ENCODE data around the gene RINL.

The RINL gene

GRCh38 chr19:38917516-38917915 lies 39.4 kb upstream of the RINL start:
- H3K27me3 ChIP-seq (ENCODE audit: control insufficient read depth, insufficient read depth, low read length, poor library complexity, severe bottlenecking): no peaks in the 10 kb centered on the region
- no peak overlapping the region for H3K4me3 ChIP-seq (ENCODE audit: insufficient read depth, low read depth, low read length)
- H3K9me3 ChIP-seq (ENCODE audit: control insufficient read depth, low read length): no peaks in the 10 kb centered on the region
- no peaks in the 10 kb centered on the region for H3K4me1 ChIP-seq (ENCODE audit: control insufficient read depth, insufficient read depth, low read length)
- 94 to 95% methylated on average over 9 of the region's 9 CpGs for WGBS, 2 experiments
- no peak overlapping the region for H3K27ac ChIP-seq (ENCODE audit: insufficient read depth, low read depth, low read length, poor library complexity, severe bottlenecking)
- no peaks in the 10 kb centered on the region for H3K36me3 ChIP-seq (ENCODE audit: control insufficient read depth, insufficient read depth, low read length)

GRCh38 chr19:38915329-38916321 lies 37.5 kb upstream of the RINL start:
- Histone ChIP-seq H3K4me1 (ENCODE audit: control insufficient read depth, insufficient read depth, low read length) (no peaks in the 10 kb centered on the region), H3K4me3 (ENCODE audit: insufficient read depth, low read depth, low read length) (no peak overlapping the region), H3K9me3 (ENCODE audit: control insufficient read depth, low read length) (no peaks in the 10 kb centered on the region), H3K27ac (ENCODE audit: insufficient read depth, low read depth, low read length, poor library complexity, severe bottlenecking) (no peak overlapping the region), H3K36me3 (ENCODE audit: control insufficient read depth, insufficient read depth, low read length) (no peaks in the 10 kb centered on the region), H3K27me3 (ENCODE audit: control insufficient read depth, insufficient read depth, low read length, poor library complexity, severe bottlenecking) (peaks cover 4% of the 10 kb centered on the region)
- WGBS, 2 experiments: 96% methylated on average over 44 of the region's 44 CpGs

GRCh38 chr19:38913958-38914357 lies 35.9 kb upstream of the RINL start:
- Histone ChIP-seq H3K4me1 (ENCODE audit: control insufficient read depth, insufficient read depth, low read length) (no peaks in the 10 kb centered on the region), H3K36me3 (ENCODE audit: control insufficient read depth, insufficient read depth, low read length) (no peaks in the 10 kb centered on the region), H3K9me3 (ENCODE audit: control insufficient read depth, low read length) (no peaks in the 10 kb centered on the region), H3K27me3 (ENCODE audit: control insufficient read depth, insufficient read depth, low read length, poor library complexity, severe bottlenecking) (peaks cover 4% of the 10 kb centered on the region), H3K4me3 (ENCODE audit: insufficient read depth, low read depth, low read length) (no peak overlapping the region), H3K27ac (ENCODE audit: insufficient read depth, low read depth, low read length, poor library complexity, severe bottlenecking) (no peak overlapping the region)
- WGBS, 2 experiments: 94% methylated on average over 8 of the region's 8 CpGs

GRCh38 chr19:38912600-38913514 lies 34.8 kb upstream of the RINL start:
- Histone ChIP-seq H3K27ac (ENCODE audit: insufficient read depth, low read depth, low read length, poor library complexity, severe bottlenecking) (no peak overlapping the region), H3K4me1 (ENCODE audit: control insufficient read depth, insufficient read depth, low read length) (no peaks in the 10 kb centered on the region)
- WGBS, 2 experiments: 87 to 88% methylated on average over 12 of the region's 12 CpGs

GRCh38 chr19:38911388-38912001 lies 33.4 kb upstream of the RINL start:
- H3K27me3 ChIP-seq (ENCODE audit: control insufficient read depth, insufficient read depth, low read length, poor library complexity, severe bottlenecking): peaks cover 4% of the 10 kb centered on the region
- no peaks in the 10 kb centered on the region for H3K36me3 ChIP-seq (ENCODE audit: control insufficient read depth, insufficient read depth, low read length)
- H3K27ac ChIP-seq (ENCODE audit: insufficient read depth, low read depth, low read length, poor library complexity, severe bottlenecking): no peak overlapping the region
- no peaks in the 10 kb centered on the region for H3K9me3 ChIP-seq (ENCODE audit: control insufficient read depth, low read length)
- WGBS, 2 experiments: 83 to 89% methylated on average over 16 of the region's 16 CpGs
- no peak overlapping the region for H3K4me3 ChIP-seq (ENCODE audit: insufficient read depth, low read depth, low read length)
- no peaks in the 10 kb centered on the region for H3K4me1 ChIP-seq (ENCODE audit: control insufficient read depth, insufficient read depth, low read length)

More at GRCh38 chr19:38912600-38913514, 34.8 kb upstream of the RINL start:
- Histone ChIP-seq H3K36me3 (ENCODE audit: control insufficient read depth, insufficient read depth, low read length) (no peaks in the 10 kb centered on the region), H3K4me3 (ENCODE audit: insufficient read depth, low read depth, low read length) (no peak overlapping the region), H3K9me3 (ENCODE audit: control insufficient read depth, low read length) (no peaks in the 10 kb centered on the region), H3K27me3 (ENCODE audit: control insufficient read depth, insufficient read depth, low read length, poor library complexity, severe bottlenecking) (peaks cover 4% of the 10 kb centered on the region)

GRCh38 chr19:38910488-38910887 lies 32.4 kb upstream of the RINL start:
- no peaks in the 10 kb centered on the region for H3K4me1 ChIP-seq (ENCODE audit: control insufficient read depth, insufficient read depth, low read length)
- H3K9me3 ChIP-seq (ENCODE audit: control insufficient read depth, low read length): no peaks in the 10 kb centered on the region

GRCh38 chr19:38908911-38909310 lies 30.8 kb upstream of the RINL start:
- H3K36me3 ChIP-seq (ENCODE audit: control insufficient read depth, insufficient read depth, low read length): no peaks in the 10 kb centered on the region
- no peaks in the 10 kb centered on the region for H3K4me1 ChIP-seq (ENCODE audit: control insufficient read depth, insufficient read depth, low read length)
- H3K4me3 ChIP-seq (ENCODE audit: insufficient read depth, low read depth, low read length): no peak overlapping the region
- WGBS, 2 experiments: 88 to 91% methylated on average over 10 of the region's 10 CpGs
- H3K27ac ChIP-seq (ENCODE audit: insufficient read depth, low read depth, low read length, poor library complexity, severe bottlenecking): no peak overlapping the region
- peaks cover 4% of the 10 kb centered on the region for H3K27me3 ChIP-seq (ENCODE audit: control insufficient read depth, insufficient read depth, low read length, poor library complexity, severe bottlenecking)
- no peaks in the 10 kb centered on the region for H3K9me3 ChIP-seq (ENCODE audit: control insufficient read depth, low read length)

More at GRCh38 chr19:38910488-38910887, 32.4 kb upstream of the RINL start:
- no peak overlapping the region for H3K4me3 ChIP-seq (ENCODE audit: insufficient read depth, low read depth, low read length)
- H3K27me3 ChIP-seq (ENCODE audit: control insufficient read depth, insufficient read depth, low read length, poor library complexity, severe bottlenecking): peaks cover 4% of the 10 kb centered on the region
- no peak overlapping the region for H3K27ac ChIP-seq (ENCODE audit: insufficient read depth, low read depth, low read length, poor library complexity, severe bottlenecking)
- WGBS, 2 experiments: 93 to 94% methylated on average over 11 of the region's 12 CpGs
- no peaks in the 10 kb centered on the region for H3K36me3 ChIP-seq (ENCODE audit: control insufficient read depth, insufficient read depth, low read length)

GRCh38 chr19:38907670-38908069 lies 29.6 kb upstream of the RINL start:
- no peaks in the 10 kb centered on the region for H3K9me3 ChIP-seq (ENCODE audit: control insufficient read depth, low read length)
- H3K4me1 ChIP-seq (ENCODE audit: control insufficient read depth, insufficient read depth, low read length): no peaks in the 10 kb centered on the region
- H3K36me3 ChIP-seq (ENCODE audit: control insufficient read depth, insufficient read depth, low read length): no peaks in the 10 kb centered on the region
- no peak overlapping the region for H3K27ac ChIP-seq (ENCODE audit: insufficient read depth, low read depth, low read length, poor library complexity, severe bottlenecking)
- 95% methylated on average over 12 of the region's 12 CpGs for WGBS, 2 experiments
- peaks cover 4% of the 10 kb centered on the region for H3K27me3 ChIP-seq (ENCODE audit: control insufficient read depth, insufficient read depth, low read length, poor library complexity, severe bottlenecking)
- H3K4me3 ChIP-seq (ENCODE audit: insufficient read depth, low read depth, low read length): no peak overlapping the region

- Histone ChIP-seq H3K4me3 (ENCODE audit: insufficient read depth, low read depth, low read length) (no peak overlapping the region), H3K9me3 (ENCODE audit: control insufficient read depth, low read length) (no peaks in the 10 kb centered on the region)
- 95 to 96% methylated on average over 29 of the region's 29 CpGs for WGBS, 2 experiments
These were observed 29.2 kb upstream of the RINL start for GRCh38 chr19:38907227-38907626.

More at GRCh38 chr19:38907227-38907626, 29.2 kb upstream of the RINL start:
- no peak overlapping the region for H3K27ac ChIP-seq (ENCODE audit: insufficient read depth, low read depth, low read length, poor library complexity, severe bottlenecking)
- no peaks in the 10 kb centered on the region for H3K4me1 ChIP-seq (ENCODE audit: control insufficient read depth, insufficient read depth, low read length)
- no peaks in the 10 kb centered on the region for H3K36me3 ChIP-seq (ENCODE audit: control insufficient read depth, insufficient read depth, low read length)
- H3K27me3 ChIP-seq (ENCODE audit: control insufficient read depth, insufficient read depth, low read length, poor library complexity, severe bottlenecking): peaks cover 4% of the 10 kb centered on the region

Data from ectodermal cell (in vitro differentiated cells).